Stimulated activated naive CD8-positive, alpha-beta T cell treated with anti-CD3 and anti-CD28 coated beads, Interleukin-15, Interleukin-2, amounts not matched to agents 100 U/mL and 50 U/mL, for 24 hours (primary cell): Measurements from ENCODE around the gene AP5Z1.

Experiments
- ATAC-seq: fragments of 150-1000 bp; cut with Tn5 transposase; one replicate; pipeline ENCODE4 v1.10.0; 2021
- DNase-seq: peaks from one replicate; pipeline ENCODE4 v3.0.0; 2021

Gene AP5Z1

DNA sequence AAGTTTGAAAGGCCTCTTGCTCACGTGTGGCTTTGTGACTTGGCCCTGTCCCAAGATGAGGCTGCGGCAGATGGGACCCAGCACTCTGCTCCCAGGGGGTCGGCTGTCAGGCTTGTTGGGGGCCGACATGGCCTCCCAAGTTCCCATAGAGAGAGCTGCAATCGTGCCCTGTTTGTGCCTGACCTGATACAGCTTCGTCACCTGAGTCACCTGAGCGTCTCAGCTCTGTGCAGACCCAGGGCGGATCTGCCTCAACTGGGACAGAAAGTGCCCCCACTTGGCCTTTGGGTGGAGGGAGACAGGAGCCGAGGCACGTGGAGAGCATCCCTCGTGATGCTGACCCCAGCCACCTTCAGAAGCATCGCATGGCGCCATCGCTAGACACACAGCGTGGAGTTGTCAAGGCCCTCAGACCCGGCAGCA, 64.7 kb downstream of the AP5Z1 start:
- ATAC-seq (no peak), DNase-seq (no peak)
